ENCODE results near the gene PXMP4. TPM values are rescaled to one million over a fixed set of nuclear protein-coding genes. Genes with fewer than 3 reads are reported as not detected.

The PXMP4 gene
- total and polyA plus RNA-seq, 2 donors from 2014 or later = 9.8 to 11.6 TPM

GRCh38 chr20:33728463-33728862 lies 8.4 kb upstream of the PXMP4 start:
- no peaks in the 10 kb centered on the region for H3K27me3 ChIP-seq (ENCODE audit: control insufficient read depth, insufficient read depth, low read length)
- H3K9ac ChIP-seq (ENCODE audit: low read length in 3 of 3) = no peak overlapping the region
- peaks cover 0 to 9% (median 0%) of the 10 kb centered on the region in 3 donors for H3K4me1 ChIP-seq (ENCODE audit: control insufficient read depth in 2 of 3, insufficient read depth in 2 of 3, low read depth in 1 of 3, low read length in 3 of 3)
- no peak overlapping the region for H3K27ac ChIP-seq (ENCODE audit: low read depth in 2 of 2, low read length in 2 of 2)
- no peaks in the 10 kb centered on the region for H3K9me3 ChIP-seq (ENCODE audit: control insufficient read depth in 2 of 3, insufficient read depth in 1 of 3, low read length in 3 of 3)
- FAIRE-seq = no peak
- no peak for DNase-seq
- no peaks in the 10 kb centered on the region for H3K36me3 ChIP-seq (ENCODE audit: control insufficient read depth in 2 of 3, insufficient read depth in 3 of 3, low read length in 3 of 3)
- TF ChIP-seq CTCF (IDR thresholded peaks at IDR 0.05; ENCODE audit: borderline replicate concordance, extremely low read depth, insufficient read depth) = no peak
- no peak overlapping the region for H3K4me3 ChIP-seq (ENCODE audit: low read length in 3 of 3)
- intact Hi-C loops (cut with DNase I) = no loop called here

GRCh38 chr20:33727806-33728205 lies 7.7 kb upstream of the PXMP4 start:
- DNase-seq (no peak), FAIRE-seq (no peak)
- H3K36me3 ChIP-seq (ENCODE audit: control insufficient read depth in 2 of 3, insufficient read depth in 3 of 3, low read length in 3 of 3) = no peaks in the 10 kb centered on the region
- peaks cover 0 to 8% (median 0%) of the 10 kb centered on the region in 3 donors for H3K4me1 ChIP-seq (ENCODE audit: control insufficient read depth in 2 of 3, insufficient read depth in 2 of 3, low read depth in 1 of 3, low read length in 3 of 3)
- TF ChIP-seq CTCF (IDR thresholded peaks at IDR 0.05; ENCODE audit: borderline replicate concordance, extremely low read depth, insufficient read depth) = no peak
- no peak overlapping the region for H3K9ac ChIP-seq (ENCODE audit: low read length in 3 of 3)
- H3K27ac ChIP-seq (ENCODE audit: low read depth in 2 of 2, low read length in 2 of 2) = no peak overlapping the region
- H3K9me3 ChIP-seq (ENCODE audit: control insufficient read depth in 2 of 3, insufficient read depth in 1 of 3, low read length in 3 of 3) = no peaks in the 10 kb centered on the region
- no peaks in the 10 kb centered on the region for H3K27me3 ChIP-seq (ENCODE audit: control insufficient read depth, insufficient read depth, low read length)
- intact Hi-C loops (cut with DNase I) = no loop called here
- no peak overlapping the region for H3K4me3 ChIP-seq (ENCODE audit: low read length in 3 of 3)

- H3K27ac ChIP-seq (ENCODE audit: low read depth in 2 of 2, low read length in 2 of 2) = no peak overlapping the region
- no peaks in the 10 kb centered on the region for H3K27me3 ChIP-seq (ENCODE audit: control insufficient read depth, insufficient read depth, low read length)
- peaks cover 0 to 4% (median 0%) of the 10 kb centered on the region in 3 donors for H3K4me1 ChIP-seq (ENCODE audit: control insufficient read depth in 2 of 3, insufficient read depth in 2 of 3, low read depth in 1 of 3, low read length in 3 of 3)
- intact Hi-C loops (cut with DNase I) = no loop called here
- TF ChIP-seq CTCF (IDR thresholded peaks at IDR 0.05; ENCODE audit: borderline replicate concordance, extremely low read depth, insufficient read depth) = no peak
- H3K4me3 ChIP-seq (ENCODE audit: low read length in 3 of 3) = no peak overlapping the region
- no peaks in the 10 kb centered on the region for H3K36me3 ChIP-seq (ENCODE audit: control insufficient read depth in 2 of 3, insufficient read depth in 3 of 3, low read length in 3 of 3)
- H3K9me3 ChIP-seq (ENCODE audit: control insufficient read depth in 2 of 3, insufficient read depth in 1 of 3, low read length in 3 of 3) = no peaks in the 10 kb centered on the region
- no peak for FAIRE-seq
- no peak for DNase-seq
- H3K9ac ChIP-seq (ENCODE audit: low read length in 3 of 3) = no peak overlapping the region
These were observed 7.0 kb upstream of the PXMP4 start for GRCh38 chr20:33727115-33727479.

GRCh38 chr20:33725607-33726264 lies 5.6 kb upstream of the PXMP4 start:
- intact Hi-C loops (cut with DNase I) = no loop called here
- Histone ChIP-seq H3K9me3 (ENCODE audit: control insufficient read depth in 2 of 3, insufficient read depth in 1 of 3, low read length in 3 of 3) (no peaks in the 10 kb centered on the region), H3K4me3 (ENCODE audit: low read length in 3 of 3) (no peak overlapping the region), H3K27me3 (ENCODE audit: control insufficient read depth, insufficient read depth, low read length) (no peaks in the 10 kb centered on the region), H3K4me1 (ENCODE audit: control insufficient read depth in 2 of 3, insufficient read depth in 2 of 3, low read depth in 1 of 3, low read length in 3 of 3) (no peaks in the 10 kb centered on the region), H3K27ac (ENCODE audit: low read depth in 2 of 2, low read length in 2 of 2) (no peak overlapping the region), H3K36me3 (ENCODE audit: control insufficient read depth in 2 of 3, insufficient read depth in 3 of 3, low read length in 3 of 3) (no peaks in the 10 kb centered on the region), H3K9ac (ENCODE audit: low read length in 3 of 3) (no peak overlapping the region)
- no peak for DNase-seq
- TF ChIP-seq CTCF (IDR thresholded peaks at IDR 0.05; ENCODE audit: borderline replicate concordance, extremely low read depth, insufficient read depth) = no peak
- FAIRE-seq = no peak
